CD4-positive, alpha-beta T cell (primary cell): Measurements from ENCODE around the gene FBXL16. TPM values are rescaled to one million over a fixed set of nuclear protein-coding genes. Genes with fewer than 3 reads are reported as not detected.

ENCODE experiments used
- ATAC-seq: fragments of 200-7000 bp; cut with Tn5 transposase; one replicate; pipeline ENCODE4 v1.10.0; 2022; ENCODE audit warnings: mild to moderate bottlenecking; ENCODE audit not compliant: poor library complexity
- CTCF ChIA-PET: fragments of 350-600 bp; sonication (Branson Sonifier 250); formaldehyde crosslinking; loops from one replicate; lab custom pipeline; 2021; ENCODE audit warnings: antibody characterized with exemption, inconsistent platforms; lab: Charles Lee
- POLR2A ChIA-PET: fragments of 350-600 bp; sonication (Branson Sonifier 250); formaldehyde crosslinking; loops from one replicate; lab custom pipeline; 2021; ENCODE audit warnings: antibody characterized with exemption, inconsistent platforms; lab: Charles Lee
- DNase-seq, 14 experiments: peaks; one replicate each; pipeline ENCODE4 v3.0.0-alpha.2; 2013 to 2020; ENCODE audit warnings: mixed read lengths in 2 of 14
- H3K27ac ChIP-seq, 2 donors: one replicate each; pipeline versions ENCODE4 v1.5.1 to v1.7.0; 2013; ENCODE audit warnings: low read length in 2 of 2, low read depth in 1 of 2, mild to moderate bottlenecking in 1 of 2
- H3K27me3 ChIP-seq, 2 experiments: 1 replicate in 1 of 2; 2 replicates in 1 of 2; pipeline versions ENCODE4 v1.6.1 to v1.7.0; 2013; ENCODE audit warnings: low read length in 2 of 2, control low read depth in 1 of 2, mild to moderate bottlenecking in 1 of 2, moderate library complexity in 1 of 2; ENCODE audit not compliant: insufficient read depth in 2 of 2, control insufficient read depth in 1 of 2
- H3K36me3 ChIP-seq: one replicate; pipeline ENCODE4 v1.6.1; 2013; ENCODE audit warnings: low read length, control low read depth; ENCODE audit not compliant: insufficient read depth
- H3K4me1 ChIP-seq: one replicate; pipeline ENCODE4 v1.6.1; 2013; ENCODE audit warnings: low read length, control low read depth; ENCODE audit not compliant: insufficient read depth
- H3K4me3 ChIP-seq: one replicate; pipeline ENCODE4 v1.5.1; 2013; ENCODE audit warnings: mild to moderate bottlenecking, low read length, moderate library complexity
- H3K9me3 ChIP-seq, 2 experiments: 1 replicate in 1 of 2; 2 replicates in 1 of 2; pipeline versions ENCODE4 v1.6.1 to v1.7.0; 2013; ENCODE audit warnings: low read length in 2 of 2, mild to moderate bottlenecking in 2 of 2, control low read depth in 1 of 2, moderate library complexity in 1 of 2; ENCODE audit not compliant: control insufficient read depth in 1 of 2, insufficient read depth in 1 of 2
- H3K27ac Mint-ChIP-seq: one replicate; pipeline ENCODE4 v1.8.0; 2020; ENCODE audit warnings: mixed read lengths
- H3K27me3 Mint-ChIP-seq: one replicate; pipeline ENCODE4 v1.8.0; 2021; ENCODE audit warnings: mixed read lengths
- H3K36me3 Mint-ChIP-seq: one replicate; pipeline ENCODE4 v1.8.0; 2021; ENCODE audit warnings: low read depth, mixed read lengths
- H3K4me1 Mint-ChIP-seq: one replicate; pipeline ENCODE4 v1.8.0; 2021; ENCODE audit warnings: low read depth, mixed read lengths
- H3K4me3 Mint-ChIP-seq: one replicate; pipeline ENCODE4 v1.8.0; 2020; ENCODE audit warnings: mild to moderate bottlenecking, mixed read lengths
- H3K9me3 Mint-ChIP-seq: one replicate; pipeline ENCODE4 v1.8.0; 2020; ENCODE audit warnings: mixed read lengths
- intact Hi-C, 2 experiments: fragments of 100-400 bp; cut with DNase I in 1 of 2; cut with micrococcal nuclease in 1 of 2; formaldehyde crosslinking; loops; one replicate each; pipeline versions ENCODE4 v1.15.1 to v1.9.0; 2023 to 2025; cut with DNase I, micrococcal nuclease
- total RNA-seq, 174 experiments: library from RNA in 2 of 174; stranded (reverse) in 2 of 174; gene quantifications; one replicate each; pipeline ENCODE4 v1.2.3 and lab custom pipeline; 2021 to 2026
- TF ChIP-seq, protein P1 (sequence below): fragments of 200-600 bp; IDR thresholded peaks from one replicate; pipeline ENCODE4 v1.8.0; 2022; ENCODE audit warnings: antibody characterized with exemption, mild to moderate bottlenecking

Gene FBXL16
- total RNA-seq, 2 experiments from 2014 or later: 11.0 to 11.7 TPM

DNA sequence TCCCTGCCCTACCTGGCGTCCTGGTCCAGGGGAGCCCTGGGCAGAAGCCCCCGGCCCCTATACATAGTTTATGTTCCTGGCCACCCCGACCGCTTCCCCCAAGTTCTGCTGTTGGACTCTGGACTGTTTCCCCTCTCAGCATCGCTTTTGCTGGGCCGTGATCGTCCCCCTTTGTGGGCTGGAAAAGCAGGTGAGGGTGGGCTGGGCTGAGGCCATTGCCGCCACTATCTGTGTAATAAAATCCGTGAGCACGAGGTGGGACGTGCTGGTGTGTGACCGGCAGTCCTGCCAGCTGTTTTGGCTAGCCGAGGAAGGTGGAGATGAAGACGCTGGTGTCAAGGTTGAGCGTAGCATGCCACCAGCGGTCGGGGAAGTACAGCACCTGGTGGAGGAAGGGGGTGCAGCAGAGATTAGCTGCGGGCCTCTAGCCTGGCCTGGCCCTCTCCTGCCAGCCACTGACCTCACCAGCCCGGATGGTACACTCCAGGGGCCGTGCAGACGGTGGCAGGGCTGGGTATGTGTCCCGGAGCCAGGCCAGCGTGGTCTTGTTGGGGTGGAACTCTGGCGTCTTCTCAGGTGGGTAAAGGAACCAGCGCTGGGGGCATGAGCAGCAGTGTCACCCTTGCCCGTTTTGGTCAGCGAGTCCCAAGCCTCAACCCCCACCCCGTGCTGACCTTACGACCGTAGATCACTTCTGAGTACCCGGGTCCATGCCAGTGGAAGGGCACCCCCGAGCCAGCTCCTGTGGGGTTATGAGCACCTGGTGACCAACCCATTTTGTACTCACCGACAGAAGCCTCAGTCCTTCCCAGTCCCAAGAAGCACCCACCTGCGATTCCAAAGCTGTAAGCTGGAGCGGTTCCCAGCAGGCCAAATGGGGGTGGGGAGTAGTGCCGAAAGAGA is 22.9 kb downstream of the FBXL16 start:
- H3K27ac Mint-ChIP-seq: peak overlapping the region; percentile 69

GRCh38 chr16:681746-682427 is 23.7 kb downstream of the FBXL16 start:
- ChIA-PET POLR2A (interaction anchor here (1.2 to 4.8 kb wide), 8 partner anchors 8 to 299 kb away, joined by 3 to 55 read pairs (median 6); partner anchors contain the start of genes METTL26, RHOT2, SOX8 and WDR24), CTCF (no interaction called here)
- DNase-seq (peak in 1 of 14 experiments; percentile 42), ATAC-seq (no peak)
- peaks cover 27% of the 10 kb centered on the region for H3K36me3 ChIP-seq
- H3K27ac ChIP-seq: no peak overlapping the region
- intact Hi-C loops: no loop called here
- H3K27ac Mint-ChIP-seq: peak overlapping the region; percentile 70
- peak overlapping the region; percentile 83 for H3K4me3 Mint-ChIP-seq
- H3K4me1 Mint-ChIP-seq: peaks cover 17% of the 10 kb centered on the region
- no peak overlapping the region for H3K4me3 ChIP-seq
- H3K27me3 Mint-ChIP-seq: no peaks in the 10 kb centered on the region
- H3K9me3 ChIP-seq: no peaks in the 10 kb centered on the region
- H3K4me1 ChIP-seq: peaks cover 71% of the 10 kb centered on the region
- TF ChIP-seq, protein P1, sequence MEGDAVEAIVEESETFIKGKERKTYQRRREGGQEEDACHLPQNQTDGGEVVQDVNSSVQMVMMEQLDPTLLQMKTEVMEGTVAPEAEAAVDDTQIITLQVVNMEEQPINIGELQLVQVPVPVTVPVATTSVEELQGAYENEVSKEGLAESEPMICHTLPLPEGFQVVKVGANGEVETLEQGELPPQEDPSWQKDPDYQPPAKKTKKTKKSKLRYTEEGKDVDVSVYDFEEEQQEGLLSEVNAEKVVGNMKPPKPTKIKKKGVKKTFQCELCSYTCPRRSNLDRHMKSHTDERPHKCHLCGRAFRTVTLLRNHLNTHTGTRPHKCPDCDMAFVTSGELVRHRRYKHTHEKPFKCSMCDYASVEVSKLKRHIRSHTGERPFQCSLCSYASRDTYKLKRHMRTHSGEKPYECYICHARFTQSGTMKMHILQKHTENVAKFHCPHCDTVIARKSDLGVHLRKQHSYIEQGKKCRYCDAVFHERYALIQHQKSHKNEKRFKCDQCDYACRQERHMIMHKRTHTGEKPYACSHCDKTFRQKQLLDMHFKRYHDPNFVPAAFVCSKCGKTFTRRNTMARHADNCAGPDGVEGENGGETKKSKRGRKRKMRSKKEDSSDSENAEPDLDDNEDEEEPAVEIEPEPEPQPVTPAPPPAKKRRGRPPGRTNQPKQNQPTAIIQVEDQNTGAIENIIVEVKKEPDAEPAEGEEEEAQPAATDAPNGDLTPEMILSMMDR: no peak
- peaks cover 19% of the 10 kb centered on the region for H3K36me3 Mint-ChIP-seq
- no peaks in the 10 kb centered on the region for H3K9me3 Mint-ChIP-seq
- H3K27me3 ChIP-seq: peaks cover 0 to 1% of the 10 kb centered on the region in 2 experiments

More for the DNA sequence above, 22.9 kb downstream of the FBXL16 start:
- no peak for ATAC-seq
- CTCF ChIA-PET: no interaction called here
- intact Hi-C loops: no loop called here
- no peaks in the 10 kb centered on the region for H3K27me3 ChIP-seq
- H3K9me3 Mint-ChIP-seq: no peaks in the 10 kb centered on the region
- H3K27me3 Mint-ChIP-seq: no peaks in the 10 kb centered on the region
- H3K9me3 ChIP-seq: no peaks in the 10 kb centered on the region
- DNase-seq: peak in 1 of 14 experiments; percentile 51
- H3K36me3 Mint-ChIP-seq: peaks cover 19% of the 10 kb centered on the region
- H3K4me1 Mint-ChIP-seq: peaks cover 15% of the 10 kb centered on the region
- H3K4me3 ChIP-seq: no peak overlapping the region
- TF ChIP-seq, protein P1: no peak
- H3K4me3 Mint-ChIP-seq: peak overlapping the region; percentile 83
- POLR2A ChIA-PET: interaction anchor here (2.5 to 4.8 kb wide), 2 partner anchors 12 to 15 kb away, joined by 12 to 55 read pairs; partner anchors contain the start of gene RHOT2
- H3K27ac ChIP-seq: no peak overlapping the region
- peaks cover 65% of the 10 kb centered on the region for H3K4me1 ChIP-seq
- H3K36me3 ChIP-seq: peaks cover 29% of the 10 kb centered on the region

- Histone ChIP-seq H3K27ac (peak overlapping the region; percentile 41 to 53), H3K27me3 (peaks cover 5% of the 10 kb centered on the region in 2 experiments), H3K36me3 (peaks cover 20% of the 10 kb centered on the region), H3K9me3 (no peaks in the 10 kb centered on the region), H3K4me3 (peak overlapping the region; percentile 76), H3K4me1 (peaks cover 74% of the 10 kb centered on the region)
- ATAC-seq: no peak
- ChIA-PET POLR2A (interaction anchor here (1.0 to 4.8 kb wide), 14 partner anchors 8 to 1524 kb away, joined by 3 to 55 read pairs (median 5); partner anchors contain the start of genes ANTKMT, METTL26, MLST8 and RHOT2), CTCF (no interaction called here)
- TF ChIP-seq, protein P1: no peak
- peak overlapping the region; percentile 83 for H3K4me3 Mint-ChIP-seq
- H3K27me3 Mint-ChIP-seq: no peaks in the 10 kb centered on the region
- DNase-seq: no peak
- peaks cover 20% of the 10 kb centered on the region for H3K4me1 Mint-ChIP-seq
- peak overlapping the region; percentile 70 for H3K27ac Mint-ChIP-seq
- no peaks in the 10 kb centered on the region for H3K9me3 Mint-ChIP-seq
- intact Hi-C loops: no loop called here
- H3K36me3 Mint-ChIP-seq: peaks cover 19% of the 10 kb centered on the region
These were observed 24.4 kb downstream of the FBXL16 start for GRCh38 chr16:680967-681745.
